ENCODE measurements around the gene TBX5.
A peak's percentile ranks its signal among the peaks of the same experiment; 100 is the strongest.

The TBX5 gene

DNA sequence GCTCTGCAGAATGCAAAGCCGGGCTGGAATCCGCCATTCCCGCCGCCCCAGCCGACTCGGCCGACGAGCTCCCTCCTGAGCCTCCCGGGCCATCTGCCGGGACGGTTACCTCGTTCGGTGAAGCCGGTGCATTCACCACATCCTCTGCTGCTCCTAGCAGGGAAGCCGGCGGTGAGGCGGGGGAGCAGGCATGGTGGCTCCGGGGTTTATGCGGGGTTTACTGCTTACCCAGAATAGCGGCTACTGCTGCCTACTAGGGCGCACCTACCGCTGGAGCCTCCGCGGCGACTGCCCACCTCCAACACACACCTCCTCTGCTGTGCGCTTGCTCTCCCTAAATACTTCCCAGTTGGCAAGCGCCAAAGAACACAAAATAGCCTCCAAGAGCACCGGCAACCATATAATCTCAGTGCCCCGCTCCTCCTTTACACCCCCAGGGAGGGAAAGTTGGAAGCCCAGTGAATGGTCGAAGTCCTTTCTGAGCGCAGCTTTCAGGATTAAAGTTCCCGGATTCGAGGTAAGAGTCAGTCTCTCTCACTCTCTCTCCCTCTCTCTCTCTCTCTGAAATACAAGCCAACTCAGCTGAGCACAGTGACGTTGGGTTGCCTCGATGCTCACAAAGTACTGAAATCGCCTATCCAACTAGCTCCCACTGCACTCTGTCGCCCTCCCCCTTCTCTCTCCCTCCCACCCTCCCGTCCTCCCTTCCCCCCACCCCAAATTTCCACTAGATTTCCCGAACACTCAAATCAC lies at the start of gene TBX5:
TBX5 (minus strand) TSS at position 626 of the 753 bp plus-strand sequence. CDS start 2,246 bp downstream, outside the sequence.
- peak; percentile 33 for DNase-seq

DNA sequence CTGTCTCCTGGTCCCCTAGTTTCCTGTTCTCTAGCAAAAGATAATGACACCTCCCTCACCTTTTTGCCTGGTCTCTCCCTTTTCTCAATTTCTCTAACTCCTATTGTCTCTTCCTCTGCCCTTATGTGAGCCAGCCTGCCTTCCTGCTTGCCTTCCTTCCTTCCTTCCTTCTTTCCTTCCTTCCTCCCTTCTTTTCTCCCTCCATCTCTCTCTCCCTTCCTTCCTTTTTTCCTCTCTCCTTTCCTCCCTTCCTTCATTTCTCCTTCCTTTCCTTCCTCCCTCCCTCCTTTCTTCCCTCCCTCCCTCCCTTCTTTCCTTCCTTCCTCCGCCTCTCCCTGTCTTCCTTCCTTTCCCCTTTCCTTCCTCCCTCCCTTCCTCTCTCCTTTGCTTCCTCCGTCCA lies 45.7 kb upstream of the TBX5 start:
- no peak for DNase-seq

DNA sequence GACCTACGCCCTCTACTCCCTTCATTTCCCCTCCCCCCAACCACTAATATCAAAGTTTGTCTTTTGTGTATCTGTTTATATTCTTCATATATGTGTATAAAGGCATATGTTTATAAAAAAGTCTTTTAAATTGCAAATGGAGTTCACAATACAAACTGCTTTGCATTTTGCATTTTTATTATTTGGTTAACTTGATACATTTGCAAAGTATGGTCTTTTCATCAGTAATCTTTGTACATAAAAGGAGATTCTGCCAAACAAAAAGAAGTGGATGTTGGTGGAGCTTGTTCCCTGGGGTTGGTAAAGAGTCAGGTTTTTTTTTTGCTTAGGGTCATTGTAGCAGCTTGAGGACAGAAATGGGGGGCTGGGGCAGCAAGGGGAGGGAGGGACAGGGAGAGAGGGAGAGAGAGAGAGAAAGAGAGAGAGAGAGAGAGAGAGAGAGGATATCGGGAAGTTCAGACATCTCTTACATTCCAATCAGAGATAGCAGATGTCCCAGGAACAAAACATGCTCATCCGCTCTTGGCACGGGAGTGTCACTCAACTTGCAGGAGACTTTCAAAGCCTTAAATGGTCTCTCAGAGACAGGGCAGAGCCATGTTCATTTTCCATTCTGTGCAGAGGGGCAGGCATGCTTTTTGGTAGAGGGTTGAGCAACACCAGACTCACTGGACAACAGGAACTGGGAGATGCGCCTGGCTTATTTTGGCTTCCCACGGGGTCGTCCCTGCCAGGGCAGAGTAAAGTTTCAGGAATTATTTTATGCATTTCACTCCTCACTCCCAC lies 44.8 kb upstream of the TBX5 start:
- no peak for DNase-seq

DNA sequence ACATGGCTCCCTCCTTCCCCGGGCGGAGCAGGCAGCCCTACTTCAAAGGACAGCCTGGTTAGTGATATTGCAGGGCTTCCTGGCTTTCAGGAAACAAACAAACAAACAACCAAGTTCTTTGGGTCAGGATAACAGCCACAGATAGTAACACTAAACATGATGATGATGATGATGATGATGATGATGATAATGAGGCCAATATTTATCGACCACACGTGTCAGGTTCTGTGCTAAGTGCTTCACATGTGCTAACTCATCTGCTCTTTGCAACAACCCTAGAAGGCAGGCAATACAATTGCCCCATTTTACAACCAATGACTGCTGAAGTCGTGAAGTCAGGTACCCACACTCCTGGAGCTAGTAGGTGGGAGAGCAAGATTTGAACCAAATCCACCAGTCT lies 44.1 kb upstream of the TBX5 start:
- no peak for DNase-seq

DNA sequence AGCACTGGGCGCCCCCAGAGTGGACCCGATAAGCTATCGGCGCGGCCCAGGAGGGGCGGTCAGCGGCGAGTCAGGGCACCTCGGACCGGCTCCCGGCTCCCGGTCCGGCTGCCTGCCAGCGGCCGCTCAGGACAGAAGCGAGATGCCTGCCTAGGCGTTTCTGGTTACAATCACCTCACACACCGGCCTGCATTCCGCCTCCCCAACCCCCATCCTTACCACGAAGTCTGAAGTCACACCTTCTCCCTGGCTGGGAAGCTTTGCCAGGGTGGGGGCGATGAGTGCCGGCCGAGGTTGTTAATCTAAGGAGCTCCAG lies 42.6 kb upstream of the TBX5 start:
- DNase-seq, result no peak

DNA sequence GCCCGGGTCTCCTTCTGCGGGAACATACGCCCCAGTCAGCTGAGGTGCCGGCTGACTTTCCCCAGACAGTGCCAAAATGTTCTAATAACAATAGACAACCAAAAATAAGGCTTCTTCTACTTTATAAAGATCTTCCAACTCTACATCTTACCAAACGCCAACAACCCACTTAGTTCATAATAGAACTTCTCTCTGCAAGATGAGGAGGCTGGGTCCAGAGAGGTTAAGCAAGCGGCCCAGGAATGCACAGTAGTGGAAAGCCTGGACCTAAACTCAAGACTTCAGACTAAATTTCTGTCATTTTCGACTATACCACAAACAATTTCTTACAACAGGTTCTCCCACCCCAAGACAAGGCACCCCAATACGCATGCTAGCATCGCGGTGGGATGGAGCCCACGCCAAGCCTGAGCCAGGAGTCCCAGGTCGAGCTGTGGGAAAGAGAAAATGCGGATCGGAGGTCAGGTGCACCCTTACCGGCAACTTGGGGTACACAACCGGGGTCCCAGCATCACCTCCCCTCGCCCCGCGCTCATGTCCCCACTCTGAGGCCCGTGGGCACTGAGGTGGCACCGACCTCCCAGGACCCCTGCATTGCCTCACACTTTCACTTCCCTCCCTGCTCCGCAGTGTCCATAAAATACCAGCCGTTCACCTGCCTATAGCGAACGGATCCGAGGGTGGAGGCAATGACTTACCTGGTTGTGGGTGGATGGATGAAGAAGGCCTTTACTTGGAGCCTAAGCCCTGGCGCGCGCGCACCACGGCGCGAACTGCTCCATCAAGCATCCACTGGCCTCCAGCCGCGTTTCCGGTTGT lies 42.1 kb upstream of the TBX5 start:
- no peak for DNase-seq

DNA sequence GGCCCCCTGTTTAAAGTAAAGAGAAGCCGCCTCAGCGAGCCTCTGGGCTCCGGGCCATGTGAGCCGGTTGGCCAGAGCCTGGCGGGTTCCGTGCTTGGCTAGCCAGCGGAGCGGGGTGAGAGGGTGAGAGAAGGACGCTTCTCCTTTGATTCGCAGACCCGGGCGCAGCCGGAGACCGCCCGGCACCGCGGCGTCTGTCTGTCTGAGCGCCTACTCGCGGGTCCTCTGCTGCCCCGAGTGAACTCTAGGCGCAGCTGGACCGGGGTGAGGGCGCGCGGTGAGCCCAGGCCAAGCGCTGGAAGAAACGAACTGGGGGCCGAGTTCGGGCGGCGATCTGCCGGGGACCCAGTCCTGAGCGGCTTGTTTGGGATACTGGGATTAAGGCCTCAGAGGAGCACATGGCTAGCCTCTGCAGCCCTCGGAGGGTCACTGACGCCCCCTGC lies 41.4 kb upstream of the TBX5 start:
- no peak for DNase-seq

DNA sequence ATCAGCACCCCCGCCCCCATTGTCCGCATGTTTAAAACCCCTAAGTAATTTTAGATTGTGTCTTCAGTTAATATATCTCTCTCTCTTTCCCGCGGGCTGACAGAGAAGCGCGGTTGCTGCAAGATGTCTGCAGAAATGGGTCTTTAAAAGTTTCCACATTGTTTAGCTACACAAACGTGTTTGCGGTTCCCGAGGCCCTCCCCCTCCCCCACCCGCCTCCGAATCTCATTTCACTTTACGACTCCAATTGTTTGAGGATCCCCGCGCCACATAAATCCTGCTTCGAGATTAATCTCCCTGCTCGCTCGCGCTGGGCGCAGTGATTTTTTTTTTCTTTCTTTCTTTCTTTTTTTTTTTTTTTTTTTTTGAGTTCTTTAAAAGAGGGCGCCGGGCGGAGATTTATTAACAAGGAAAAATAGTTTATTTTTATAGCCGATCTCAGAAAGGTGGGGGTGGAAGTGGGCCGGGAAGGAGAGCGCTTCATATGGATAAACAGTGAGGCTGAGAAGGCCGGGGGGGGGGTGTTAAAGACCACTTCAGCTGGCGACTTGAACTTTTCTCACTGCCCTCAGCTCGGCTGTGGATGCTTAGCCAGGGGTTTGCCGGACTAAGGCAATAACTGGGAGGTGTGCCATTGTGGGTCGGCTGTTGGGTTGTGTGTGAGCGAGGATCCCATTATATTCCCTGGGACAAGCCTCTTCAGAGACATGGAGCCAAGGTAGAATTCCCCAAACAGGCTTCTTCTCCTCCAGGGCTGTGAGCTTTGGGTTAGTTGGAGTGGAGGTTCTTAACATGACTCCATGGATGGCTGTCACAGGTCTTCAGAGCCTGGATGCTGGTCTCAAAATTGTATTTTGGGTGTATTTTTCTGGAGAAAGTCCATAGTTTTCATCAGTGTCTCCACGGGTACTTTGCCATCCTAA lies 39.7 kb upstream of the TBX5 start:
- DNase-seq, result no peak

DNA sequence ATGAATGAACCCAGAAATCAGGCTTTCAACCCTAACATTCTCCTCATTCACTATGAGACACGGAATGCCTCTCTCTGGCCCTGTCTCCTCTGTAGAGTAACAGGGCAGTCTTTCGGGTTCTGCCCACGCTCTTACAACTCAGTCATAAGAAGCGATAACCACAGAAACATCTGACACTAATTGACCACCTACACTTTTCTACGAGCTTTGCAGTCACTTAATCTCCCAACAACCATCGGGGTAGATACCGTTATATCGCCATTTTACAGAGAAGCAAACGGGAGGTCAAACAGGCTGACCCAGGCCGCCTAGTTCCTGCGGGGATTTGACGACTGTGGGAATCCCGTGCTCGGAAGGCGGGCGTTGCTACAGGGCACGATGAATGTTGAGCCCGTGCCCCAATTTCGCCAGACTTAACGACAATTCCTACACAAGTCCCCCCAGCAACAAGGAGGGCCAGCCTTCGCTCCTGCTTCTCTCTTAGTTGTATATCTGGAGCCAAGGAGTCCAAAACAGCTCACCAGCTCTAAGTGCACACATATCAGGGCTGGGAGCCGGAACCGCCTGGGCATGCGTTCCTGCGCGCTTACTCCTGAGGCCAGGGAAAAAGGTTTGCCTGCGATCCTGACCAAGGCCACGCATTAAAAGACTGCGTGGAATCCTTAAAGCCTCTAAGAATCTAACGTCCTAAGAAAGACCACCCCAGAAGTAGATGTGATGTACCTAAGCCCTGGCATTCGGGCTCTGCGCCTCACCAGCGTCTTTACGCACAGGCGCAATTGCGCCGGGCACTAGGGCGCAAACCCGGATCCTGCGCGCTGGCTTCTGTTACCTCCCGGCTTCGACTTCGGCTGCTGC lies 38.7 kb upstream of the TBX5 start:
- DNase-seq, result no peak

DNA sequence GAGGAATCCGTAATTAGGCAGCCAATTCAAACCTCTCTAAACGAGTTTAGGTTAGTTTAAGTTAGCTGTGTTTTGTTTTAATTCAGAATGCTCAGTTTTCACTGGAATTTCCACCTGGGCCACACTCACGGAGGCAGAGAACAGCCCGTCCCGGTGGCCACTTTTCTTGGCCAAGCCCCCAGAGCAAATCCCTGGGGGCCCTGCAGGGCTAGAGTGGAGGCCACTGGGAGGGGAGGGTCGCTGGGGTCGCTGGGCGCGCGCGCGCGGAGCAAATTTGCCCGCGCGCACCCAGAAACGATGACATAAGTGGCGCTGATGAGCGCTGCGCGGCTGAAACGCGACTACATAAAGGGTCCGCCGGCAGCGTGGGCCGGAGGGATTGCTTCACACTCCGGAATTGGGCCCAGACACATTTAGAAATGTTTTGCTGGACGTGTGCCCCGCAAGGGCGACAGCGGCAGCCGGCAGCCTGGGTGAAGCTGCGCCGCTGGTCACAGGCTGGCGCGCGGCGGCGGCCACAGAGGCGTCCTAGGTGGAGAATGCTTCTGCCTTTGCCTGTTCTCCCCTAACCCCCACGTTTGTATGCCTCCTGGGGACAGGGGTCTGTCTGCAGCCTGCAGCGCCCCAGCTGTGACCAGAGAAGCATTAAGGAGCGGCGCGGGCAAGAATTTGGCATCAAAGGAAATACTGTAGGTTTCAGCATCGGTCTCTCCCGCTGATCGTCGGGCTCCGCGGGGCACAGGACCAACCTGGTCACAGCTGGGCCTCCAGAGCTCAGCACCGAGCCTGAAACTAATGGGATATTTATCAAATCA lies 37.9 kb upstream of the TBX5 start:
- no peak for DNase-seq

DNA sequence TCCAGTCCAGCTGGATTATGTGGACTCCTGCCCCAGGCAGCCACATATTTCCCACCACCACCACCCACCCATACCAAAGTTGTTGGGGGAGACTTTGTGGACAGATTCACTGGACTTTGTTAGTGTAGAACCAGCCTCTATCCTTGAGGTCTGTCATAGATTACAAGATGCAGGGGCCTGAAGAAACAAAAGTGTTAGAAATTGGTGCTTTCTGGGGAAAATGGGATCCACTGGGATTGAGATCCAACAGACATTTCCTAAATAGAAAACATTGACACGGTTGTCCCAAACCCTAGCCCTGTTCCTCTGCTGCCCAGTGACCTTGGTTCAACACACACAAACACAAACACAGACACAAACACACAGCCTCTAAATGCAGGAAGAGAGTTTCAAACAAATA lies 36.6 kb upstream of the TBX5 start:
- DNase-seq, result no peak

DNA sequence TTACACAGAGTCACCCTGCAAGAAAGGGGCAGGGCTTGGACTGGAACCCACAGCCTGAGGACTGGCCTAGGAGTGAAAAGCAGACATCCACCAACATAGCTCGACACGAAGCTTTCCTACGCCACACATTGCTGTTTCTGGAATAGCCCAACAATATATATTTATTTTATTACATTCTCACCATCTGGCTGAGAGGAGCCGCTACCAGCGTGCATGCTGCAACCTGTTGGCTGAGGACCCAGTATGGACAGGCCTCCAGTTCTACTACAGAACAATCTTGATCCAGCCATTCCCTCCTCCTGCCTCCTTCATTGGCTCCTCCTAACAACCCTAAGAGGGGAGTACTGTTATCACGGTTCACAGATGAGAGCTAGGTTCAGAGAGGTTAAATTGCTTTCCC lies 35.6 kb upstream of the TBX5 start:
- DNase-seq, result no peak

DNA sequence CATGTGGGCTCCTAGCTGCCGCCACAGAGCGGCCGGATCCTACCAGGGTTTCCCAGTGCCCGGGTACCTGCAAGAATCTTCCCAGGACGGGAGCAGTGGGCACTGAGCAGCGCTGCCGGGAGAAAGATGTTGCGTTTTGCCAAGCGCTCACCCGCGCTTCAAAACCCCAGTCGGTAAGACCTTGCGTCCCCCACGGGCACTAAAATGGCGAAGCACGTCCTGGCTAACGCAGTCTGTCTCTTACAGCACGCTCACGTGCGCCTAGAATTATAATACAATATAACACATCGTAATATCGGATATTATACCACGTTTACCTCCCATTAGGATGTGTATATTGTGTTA lies 35.1 kb upstream of the TBX5 start:
- DNase-seq, result no peak

DNA sequence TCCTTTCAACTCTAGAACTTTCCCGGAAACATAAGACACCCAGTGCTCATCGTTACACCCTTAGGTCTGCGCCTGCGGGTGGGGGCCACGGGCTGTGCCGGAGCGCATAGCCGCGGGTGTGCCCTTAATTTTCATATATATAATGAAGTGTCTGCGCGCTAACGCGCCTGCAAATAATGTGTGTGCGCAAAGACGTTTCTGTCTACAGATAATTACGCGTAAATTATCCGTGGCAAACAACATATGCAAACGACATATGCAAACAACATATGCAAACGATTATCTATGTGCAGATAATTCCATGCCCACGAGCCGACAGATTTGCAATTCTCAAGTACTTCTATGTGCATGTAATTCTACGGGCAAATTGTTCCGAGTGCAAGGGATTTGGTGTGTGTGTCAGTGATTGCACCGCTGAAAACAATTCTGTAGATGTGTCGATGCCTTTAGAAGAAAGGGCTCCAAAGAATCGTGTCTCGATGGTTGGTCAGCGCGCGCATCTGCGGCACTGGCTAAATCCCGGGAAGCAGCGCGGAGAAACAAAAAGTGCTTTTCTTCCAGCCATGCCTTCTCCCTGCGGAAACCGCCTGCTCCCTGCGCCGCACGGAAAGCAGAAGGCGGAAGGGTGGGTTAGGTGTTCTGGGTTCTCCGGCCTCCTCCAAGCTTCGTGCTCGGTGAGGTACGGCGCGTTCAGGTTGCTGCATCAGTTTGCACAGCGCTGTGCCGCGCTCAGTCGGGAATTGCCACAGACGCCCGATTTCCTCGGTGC lies 34.5 kb upstream of the TBX5 start:
- DNase-seq, result peak; percentile 13

DNA sequence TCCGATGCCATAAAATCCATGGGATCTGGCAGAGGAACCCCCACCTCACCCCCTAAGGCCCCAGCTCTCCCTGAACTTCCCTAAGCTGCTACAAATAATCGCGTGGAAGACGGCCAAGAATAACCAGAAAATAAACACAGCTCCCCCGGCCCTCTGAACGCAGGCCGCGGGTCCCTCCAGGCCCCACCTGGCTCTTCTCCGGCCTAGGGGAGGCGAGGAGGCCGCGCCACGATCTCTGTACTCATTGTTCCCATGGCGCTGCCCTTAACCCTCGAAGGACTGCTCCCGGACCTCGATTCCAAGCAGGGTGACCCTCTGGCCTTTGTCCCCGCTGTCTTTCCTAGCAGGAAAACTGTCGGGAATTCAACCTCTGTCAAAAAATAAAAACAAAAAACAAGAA lies 33.9 kb upstream of the TBX5 start:
- DNase-seq, result no peak

DNA sequence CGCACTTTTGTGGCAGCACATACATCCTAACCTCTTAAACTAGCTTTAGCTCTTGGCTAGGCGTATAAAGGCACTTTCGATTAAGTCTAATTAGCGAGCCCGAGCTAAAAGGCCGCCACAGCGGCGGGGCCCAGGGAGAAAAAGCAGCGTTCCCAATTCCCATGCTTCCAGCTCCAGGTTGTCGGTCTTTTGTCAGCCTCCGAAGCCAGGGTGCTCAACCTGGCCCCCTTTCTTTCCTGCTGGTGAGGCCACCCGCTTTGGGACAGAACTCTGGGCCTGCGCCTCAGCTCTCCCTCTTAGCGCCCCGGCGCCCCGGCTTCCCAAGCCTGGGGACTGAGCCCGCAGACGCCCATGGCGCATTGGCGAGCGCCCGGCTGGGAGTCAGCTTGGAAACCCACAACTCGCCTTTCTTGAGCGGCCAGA lies 33.3 kb upstream of the TBX5 start:
- no peak for DNase-seq

DNA sequence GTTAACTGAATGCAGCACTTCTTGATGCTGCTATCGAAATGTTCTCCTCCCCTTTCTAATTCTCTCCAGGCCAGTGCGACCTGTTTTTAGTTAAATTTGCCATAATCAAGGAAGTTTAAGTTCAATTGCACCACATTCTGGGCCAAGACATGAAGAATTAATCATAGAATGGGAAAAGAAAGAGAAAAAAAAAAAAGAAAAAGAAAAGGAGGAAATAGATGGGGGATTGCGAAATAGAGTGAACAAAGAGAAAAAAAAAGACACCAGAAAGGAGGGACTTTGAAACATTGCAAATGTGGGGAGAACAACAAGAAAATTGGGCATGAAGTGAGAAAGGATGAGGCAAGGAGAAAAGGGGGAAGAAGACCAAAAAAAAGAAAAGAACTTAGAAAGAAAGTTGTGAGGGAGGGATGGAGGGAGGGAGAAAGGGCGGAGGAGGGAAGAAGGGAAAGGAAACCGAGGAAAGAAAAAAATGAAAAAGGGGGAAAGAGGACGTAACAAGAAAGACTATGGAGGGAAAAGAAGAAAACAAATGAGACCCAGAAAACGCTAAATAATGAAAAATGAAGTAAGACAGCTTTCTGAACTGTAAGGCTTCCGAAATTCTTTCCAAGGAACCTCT lies 32.8 kb upstream of the TBX5 start:
- no peak for DNase-seq

DNA sequence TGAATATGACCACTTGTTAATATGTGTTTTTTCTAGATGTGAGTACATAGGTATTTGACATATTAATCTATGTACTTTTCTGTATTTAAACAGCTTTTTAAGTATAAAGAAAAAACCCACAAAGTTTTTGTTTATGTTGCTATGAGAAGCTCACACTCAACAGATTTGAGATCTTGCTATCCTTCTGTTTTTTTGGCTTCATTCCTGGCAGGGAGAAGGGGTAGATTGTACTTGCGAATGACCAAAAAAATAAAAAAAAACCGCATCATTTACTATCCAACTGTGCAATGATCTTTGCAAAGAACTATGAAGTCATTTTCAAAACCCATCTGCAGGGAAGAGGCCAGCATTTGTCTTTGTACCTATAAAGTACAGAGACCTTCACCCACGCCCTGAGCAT lies 28.4 kb upstream of the TBX5 start:
- no peak for DNase-seq

DNA sequence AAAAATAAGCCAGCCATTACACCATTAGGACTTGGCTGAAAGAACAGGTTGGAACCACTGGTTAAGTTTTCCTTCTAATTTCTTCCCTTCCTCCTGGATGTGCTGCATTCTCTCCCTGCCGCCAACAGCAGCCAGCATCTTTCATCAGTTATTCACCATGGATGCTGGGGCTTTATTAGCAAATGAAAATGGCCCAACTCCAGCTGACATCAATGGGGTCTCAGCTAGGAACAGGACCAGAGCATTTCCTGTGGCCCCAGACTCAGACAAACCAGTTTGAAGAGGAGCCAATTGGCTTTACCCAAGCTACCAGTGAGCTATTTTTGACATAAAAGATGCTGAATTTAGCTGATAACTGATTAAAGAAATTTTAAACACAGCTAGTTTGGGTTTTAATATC lies 26.0 kb upstream of the TBX5 start:
- DNase-seq, result no peak

DNA sequence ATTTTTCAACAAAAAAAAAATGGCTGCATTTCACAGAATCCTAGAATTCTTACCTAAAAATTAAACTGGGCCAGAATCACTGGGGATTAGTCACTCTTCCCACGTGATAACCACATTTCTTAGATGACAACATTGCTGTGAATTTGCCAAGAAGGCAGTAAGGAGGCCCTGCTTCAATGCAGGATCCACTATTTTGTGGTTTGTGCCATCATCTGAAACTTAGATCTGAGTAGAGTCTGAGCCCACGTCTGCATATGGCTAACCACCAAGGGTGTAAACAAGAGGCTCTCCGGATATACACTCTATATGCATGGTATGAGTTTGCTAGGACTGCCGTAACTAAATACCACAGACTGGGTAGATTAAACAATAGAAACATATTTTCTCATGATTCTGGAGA lies 24.4 kb upstream of the TBX5 start:
- DNase-seq, result no peak
